LNCaP clone FGC (cell line): ENCODE data around the gene IQSEC3.

ENCODE experiments used
- DNase-seq: peaks from one replicate; pipeline ENCODE4 v3.0.0-alpha.2; 2011; ENCODE audit warnings: low read depth
- H3K4me3 ChIP-seq: 2 replicates; pipeline ENCODE4 v1.5.1; 2011; ENCODE audit warnings: mild to moderate bottlenecking, low read depth, low read length, control low read depth
- CTCF ChIP-seq: IDR thresholded peaks from 2 replicates; pipeline ENCODE4 v1.5.1; 2012; ENCODE audit warnings: mild to moderate bottlenecking; ENCODE audit not compliant: control insufficient read depth, insufficient read depth; ENCODE audit errors: extremely low read depth

IQSEC3 gene

GRCh38 chr12:202081-202731, 135.6 kb downstream of the IQSEC3 start:
- TF ChIP-seq CTCF = no peak
- peak; percentile 52 for DNase-seq
- H3K4me3 ChIP-seq = no peak overlapping the region

DNA sequence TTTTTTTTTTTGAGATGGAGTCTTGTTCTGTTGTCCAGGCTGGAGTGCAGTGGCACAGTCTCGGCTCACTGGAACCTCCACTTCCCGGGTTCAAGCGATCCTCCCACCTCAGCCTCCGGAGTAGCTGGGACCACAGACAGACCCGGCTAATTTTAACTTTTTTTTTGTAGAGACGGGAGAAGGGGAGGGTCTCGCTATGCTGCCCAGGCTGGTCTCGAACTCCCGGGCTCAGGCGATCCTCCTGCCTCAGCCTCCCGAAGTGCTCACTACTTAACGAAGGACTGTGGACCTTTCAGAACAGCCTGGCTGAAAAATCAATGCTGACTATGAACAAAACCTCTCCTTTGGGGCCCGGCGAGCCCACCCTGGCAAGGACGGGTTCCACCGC, 136.5 kb downstream of the IQSEC3 start:
- DNase-seq = no peak
- no peak for TF ChIP-seq CTCF
- H3K4me3 ChIP-seq = no peak overlapping the region

DNA sequence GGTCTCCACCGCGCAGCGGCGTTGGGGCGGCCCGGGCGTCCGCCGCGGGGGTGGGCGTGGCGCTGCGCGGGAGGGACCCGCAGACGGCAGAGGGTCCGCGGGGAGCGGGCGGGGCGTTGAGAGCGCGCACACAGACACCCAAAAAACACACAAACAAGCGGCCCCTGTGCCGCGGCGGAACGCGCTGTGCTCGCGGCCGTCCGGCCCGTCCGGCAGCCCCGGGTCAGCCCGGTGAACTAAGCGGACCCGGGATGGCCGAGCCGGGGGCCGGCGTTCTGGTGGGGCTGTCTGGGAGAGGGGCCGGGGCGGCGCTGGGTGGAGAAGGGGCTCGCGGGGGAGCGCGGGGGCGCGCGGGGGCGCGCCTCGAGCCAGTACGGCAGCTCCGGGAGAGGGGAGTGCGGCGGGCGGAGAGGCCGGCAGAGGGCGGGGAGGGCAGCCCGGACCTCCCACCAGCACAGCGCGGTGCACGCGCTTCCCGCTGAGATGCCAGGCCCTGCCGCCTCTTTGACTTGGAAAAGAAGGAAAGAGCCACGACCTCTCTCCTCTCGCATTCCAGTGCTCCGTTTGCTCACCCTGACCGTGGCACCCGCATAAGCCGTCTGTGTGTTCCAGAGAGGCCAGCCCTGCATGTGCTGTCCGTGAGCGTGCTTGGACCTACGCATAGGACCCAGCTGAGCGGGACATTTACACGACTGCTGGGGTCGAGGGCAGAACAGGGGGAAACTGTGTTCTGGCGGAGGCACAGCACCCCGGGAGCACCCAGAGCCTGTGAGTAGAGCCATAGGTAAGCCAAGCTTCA, 137.1 kb downstream of the IQSEC3 start:
- no peak overlapping the region for H3K4me3 ChIP-seq
- DNase-seq = no peak
- no peak for TF ChIP-seq CTCF

DNA sequence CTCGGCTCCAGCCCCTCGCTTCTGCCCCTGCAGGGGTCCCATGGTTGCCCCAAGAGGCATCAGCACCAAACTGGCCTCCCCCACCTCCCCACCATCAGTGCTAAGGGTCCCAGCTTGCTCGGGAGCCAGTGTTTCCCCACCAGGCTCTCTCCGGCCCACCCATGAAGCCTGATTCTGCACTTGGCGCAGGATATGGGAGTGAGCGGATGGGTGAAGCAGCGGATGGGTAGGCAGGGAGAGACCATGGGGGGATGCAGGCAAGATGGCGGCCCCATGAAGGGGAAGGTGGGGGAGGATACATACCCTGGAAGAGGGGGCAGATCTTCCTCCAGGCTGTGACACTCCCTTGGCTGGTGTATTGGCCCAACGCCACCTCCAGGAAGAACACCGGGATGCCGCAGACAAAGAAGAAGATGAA, 137.7 kb downstream of the IQSEC3 start:
- H3K4me3 ChIP-seq = no peak overlapping the region
- no peak for TF ChIP-seq CTCF
- DNase-seq = no peak

DNA sequence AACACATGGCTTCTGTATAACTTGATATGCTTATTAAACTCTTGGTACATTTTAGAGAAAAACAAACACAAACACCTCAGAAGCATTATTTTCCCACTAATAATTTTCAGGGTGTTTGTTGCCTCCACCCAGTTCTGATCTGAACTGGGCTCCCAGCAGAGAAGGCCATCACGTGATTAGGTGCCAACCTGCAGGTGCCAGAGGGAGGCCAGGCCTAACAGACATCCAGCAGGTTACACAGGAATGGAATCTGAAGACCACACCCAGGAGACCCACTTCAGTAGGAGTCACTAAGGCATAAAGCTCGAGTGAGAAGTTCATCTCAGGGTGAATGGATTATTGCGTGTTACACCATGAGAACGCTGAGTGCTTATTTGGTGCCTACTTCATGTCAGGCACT, 138.5 kb downstream of the IQSEC3 start:
- DNase-seq = no peak
- H3K4me3 ChIP-seq = no peak overlapping the region
- no peak for TF ChIP-seq CTCF

DNA sequence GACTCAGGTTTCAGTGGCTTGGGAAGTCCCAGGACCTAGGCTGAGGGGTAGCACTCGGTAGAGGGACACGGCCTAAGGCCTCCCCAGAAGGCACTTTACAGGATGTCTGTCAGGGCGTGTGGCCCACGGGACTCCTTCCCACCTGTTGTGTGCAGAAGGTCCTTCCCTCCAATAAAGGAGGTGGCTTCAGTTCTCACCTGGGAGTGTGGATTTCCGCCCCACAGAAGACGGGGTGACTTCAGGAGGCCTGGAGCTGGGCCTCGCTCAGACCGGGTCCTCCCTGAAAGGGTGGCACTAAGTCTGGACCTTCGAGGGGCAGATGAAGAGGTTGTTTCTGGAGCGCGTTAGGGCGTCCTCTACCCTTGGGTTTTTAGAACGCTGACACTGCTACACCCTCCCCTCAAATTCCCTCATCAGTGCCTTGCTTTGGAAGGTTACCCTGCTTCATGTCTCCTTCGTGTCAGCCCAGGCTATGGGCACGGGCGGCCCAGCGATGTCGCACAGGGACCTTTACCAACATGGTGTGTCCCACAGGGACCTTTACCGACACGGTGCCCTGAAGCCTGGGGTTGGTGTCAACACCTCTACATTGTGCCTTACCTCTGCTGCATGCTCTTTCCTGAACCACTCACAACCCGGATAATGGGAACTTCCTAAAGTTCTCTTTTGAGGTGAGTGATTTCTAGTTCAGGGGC, 140.3 kb downstream of the IQSEC3 start:
- no peak for TF ChIP-seq CTCF
- H3K4me3 ChIP-seq = no peak overlapping the region
- DNase-seq = no peak

GRCh38 chr12:207804-208203, 141.2 kb downstream of the IQSEC3 start:
- no peak for DNase-seq

More at GRCh38 chr12:207804-208203, 141.2 kb downstream of the IQSEC3 start:
- no peak overlapping the region for H3K4me3 ChIP-seq
- TF ChIP-seq CTCF = no peak
